Muscle of back (tissue), 11 donors: Measurements from ENCODE around the gene KLF15. TPM values are rescaled to one million over a fixed set of nuclear protein-coding genes. Genes with fewer than 3 reads are reported as not detected.
A peak's percentile ranks its signal among the peaks of the same experiment; 100 is the strongest.

Source experiments
- DNase-seq, 3 donors: peaks; one replicate each; pipeline versions ENCODE4 v3.0.0 to v3.0.0-alpha.2; 2013
- polyA plus RNA-seq, 10 donors: library from polyadenylated mRNA; unstranded; fragments of 120-200 nt; gene quantifications; one replicate each; pipeline ENCODE4 v1.2.1, GENCODE V29; 2013; ENCODE audit not compliant: insufficient read length in 10 of 10

KLF15 gene
- polyA plus RNA-seq, 10 donors, result 0.66 to 2.1 (median 1.1) TPM

DNA sequence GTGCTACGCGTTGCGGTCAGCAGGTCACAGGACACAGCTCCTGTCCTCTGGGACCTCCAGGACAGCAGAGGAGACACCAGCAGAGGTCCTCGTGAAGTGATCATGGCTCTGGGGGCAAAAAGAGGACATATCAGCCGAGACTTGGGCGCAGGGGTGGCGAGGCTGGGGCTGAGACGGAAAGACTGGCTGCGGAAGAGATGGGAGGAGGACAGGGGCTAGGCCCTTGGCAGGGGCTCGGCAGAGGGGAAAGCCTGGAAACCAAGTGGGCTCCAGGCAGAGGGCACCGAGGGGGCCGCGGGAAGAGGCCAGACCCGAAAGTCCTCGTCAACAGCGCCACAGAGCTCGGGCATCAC is 32.6 kb upstream of the KLF15 start:
- DNase-seq, result no peak

GRCh38 chr3:126389112-126389793 is 32.0 kb upstream of the KLF15 start:
- DNase-seq, result peak; percentile 64 to 90 (median 86)

GRCh38 chr3:126381966-126382365 is 24.8 kb upstream of the KLF15 start:
- no peak for DNase-seq

GRCh38 chr3:126380011-126380768 is 23.0 kb upstream of the KLF15 start:
- DNase-seq, result no peak

DNA sequence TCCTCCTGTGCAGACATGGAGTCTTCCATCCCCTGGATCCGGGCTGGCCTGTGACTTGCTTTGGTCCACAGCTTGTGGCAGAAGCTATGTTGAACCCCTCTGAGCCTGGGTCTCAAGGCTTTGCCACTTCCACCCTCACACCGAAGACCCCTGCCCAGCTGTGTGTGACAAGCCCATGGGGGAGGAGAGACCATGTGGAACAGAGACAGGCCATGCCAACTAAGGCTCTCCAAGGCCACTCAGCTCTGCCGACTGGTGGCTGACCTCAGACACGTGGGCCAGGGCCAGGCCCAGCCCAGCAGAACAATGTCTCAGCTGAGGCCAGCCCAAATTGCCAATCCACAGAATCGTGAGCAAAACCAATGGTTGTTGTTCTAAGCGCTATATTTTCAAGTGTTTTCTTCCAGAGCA is 21.1 kb upstream of the KLF15 start:
- no peak for DNase-seq

DNA sequence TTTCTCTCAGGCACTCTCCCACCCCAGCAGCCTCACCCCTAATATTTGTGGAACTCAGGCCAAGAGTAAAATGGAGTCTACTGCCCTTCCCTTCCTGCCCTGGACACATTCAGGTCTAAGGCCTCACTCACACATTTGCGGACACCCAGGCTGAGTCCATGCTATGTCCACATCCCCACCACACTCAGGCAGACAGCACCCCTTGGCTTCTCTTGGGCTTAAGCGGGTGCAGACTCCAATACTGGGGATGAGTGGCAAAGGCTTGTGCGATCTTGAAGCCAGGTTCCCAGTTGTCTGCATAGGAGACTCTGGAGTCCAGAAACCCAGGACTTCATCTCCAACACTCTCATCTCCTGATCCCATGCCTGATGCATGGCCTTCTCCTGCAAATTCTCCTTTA is 20.0 kb upstream of the KLF15 start:
- DNase-seq, result no peak

DNA sequence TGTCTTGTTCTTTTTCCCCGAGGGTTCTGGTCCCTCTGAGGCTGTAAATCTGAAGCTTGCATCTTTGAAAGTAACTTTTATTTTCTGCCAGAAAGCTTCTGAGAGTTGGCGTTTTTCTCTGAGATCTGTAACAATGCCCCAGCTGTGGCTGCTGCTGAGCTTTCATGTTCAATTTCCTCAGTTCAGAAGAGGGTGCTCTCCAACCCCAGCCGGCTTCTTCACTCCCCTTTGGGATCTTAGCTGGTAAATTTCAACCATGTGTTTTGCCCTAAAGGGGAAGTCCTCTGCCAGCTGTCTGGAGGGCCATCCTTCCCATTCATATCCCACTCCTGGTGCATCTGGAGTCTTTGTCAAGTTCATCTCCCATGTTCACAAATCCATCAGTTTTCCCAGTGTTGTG is 19.2 kb upstream of the KLF15 start:
- no peak for DNase-seq

- DNase-seq, result no peak
Measured at GRCh38 chr3:126375835-126376331, 18.7 kb upstream of the KLF15 start.

DNA sequence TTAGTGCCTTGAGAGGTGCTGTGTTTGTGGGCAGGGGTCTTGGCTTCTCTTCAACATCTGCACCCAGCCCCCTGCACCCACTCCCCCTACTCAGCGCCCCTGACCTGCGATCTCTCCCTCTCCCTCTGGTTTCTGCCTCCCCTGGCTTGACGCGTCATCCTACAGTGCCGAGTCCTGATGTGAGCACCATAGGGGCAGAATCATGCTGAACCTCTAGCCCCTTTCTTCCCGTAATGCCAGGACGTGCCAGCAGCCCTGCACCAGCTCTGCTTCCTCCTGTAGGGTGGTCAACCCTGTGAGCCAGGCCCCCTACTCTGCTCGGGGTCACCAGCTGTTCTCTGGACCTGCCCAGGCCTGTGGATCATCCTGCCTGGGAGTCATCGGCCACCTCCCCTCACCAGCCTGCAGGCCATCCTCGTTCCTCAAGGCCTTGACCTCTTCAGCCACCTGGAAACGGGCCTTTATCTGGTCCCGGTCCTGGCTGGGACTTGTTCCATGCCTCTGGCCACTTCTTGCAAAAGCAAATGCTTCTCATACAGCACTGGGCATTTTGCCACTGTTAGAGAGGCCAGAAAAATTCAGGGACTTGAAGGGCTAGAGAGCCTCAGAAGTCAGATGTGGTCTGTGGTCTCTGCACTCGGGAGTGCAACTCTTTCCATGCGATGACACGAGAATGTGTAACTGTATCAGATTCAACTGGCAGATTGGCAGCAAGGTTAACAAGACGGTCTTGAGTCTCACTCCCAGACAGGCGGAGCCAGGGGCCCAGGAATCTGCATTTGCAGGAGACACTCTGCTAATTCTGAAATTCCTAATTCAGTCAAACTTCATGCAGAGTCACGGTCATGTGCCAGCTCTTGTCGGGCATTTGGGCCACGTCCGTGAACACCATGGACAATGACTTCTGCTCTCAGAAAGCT is 16.7 kb upstream of the KLF15 start:
- no peak for DNase-seq

DNA sequence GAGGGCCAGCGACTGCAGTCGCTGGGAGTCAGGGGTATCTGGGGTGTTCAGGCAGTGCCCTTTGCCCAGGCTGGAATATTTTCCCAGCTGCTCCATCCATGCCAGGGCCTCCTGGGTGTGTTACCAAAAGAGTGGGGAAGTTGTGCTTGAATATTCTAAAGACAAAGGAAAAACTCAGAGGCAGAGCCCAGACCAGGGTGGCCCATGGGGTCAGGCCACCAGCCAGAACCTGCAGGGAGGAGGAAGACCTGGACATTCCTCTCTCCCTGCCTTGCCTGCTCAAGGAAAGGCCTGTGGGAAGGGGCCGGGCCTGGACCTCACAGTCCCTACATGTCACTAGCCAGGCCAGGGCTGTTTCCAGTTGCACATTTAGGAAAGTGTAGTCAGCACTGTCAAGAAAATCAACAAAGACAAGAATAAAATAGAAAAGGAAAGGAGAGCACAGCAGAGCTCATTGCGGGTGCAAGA is 16.0 kb upstream of the KLF15 start:
- DNase-seq, result no peak

GRCh38 chr3:126372413-126373145 is 15.4 kb upstream of the KLF15 start:
- DNase-seq, result no peak

DNA sequence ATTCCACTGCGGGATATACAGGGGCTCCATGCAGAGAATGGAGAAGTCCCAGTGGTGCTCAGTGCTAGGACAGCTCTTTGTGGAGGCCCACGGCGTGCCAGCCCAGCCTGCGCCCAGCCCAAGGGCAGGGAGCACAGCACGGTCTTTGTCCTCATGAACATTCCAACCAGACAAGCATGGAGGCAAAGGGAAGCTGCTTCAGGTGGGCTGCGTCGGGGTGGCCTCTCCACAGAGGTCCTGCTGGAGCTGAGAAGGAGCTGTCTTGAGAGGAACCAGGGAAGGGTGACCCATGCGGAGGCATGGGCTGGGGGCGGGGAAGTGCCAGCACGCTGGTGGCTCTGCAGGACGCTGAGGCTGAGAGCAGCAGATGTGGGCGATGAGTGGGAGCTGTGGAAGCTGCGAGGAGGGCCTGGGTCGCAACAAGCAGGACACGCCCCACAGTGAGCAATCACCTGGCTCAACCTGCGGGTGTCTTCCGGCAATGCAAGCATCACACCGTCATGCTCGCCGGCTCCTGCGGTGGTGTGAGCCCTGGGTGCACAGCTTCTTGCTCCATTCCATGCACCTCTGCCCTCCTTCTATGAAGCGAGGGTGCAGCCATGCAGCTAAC is 14.0 kb upstream of the KLF15 start:
- no peak for DNase-seq

GRCh38 chr3:126370606-126371005 is 13.4 kb upstream of the KLF15 start:
- DNase-seq, result no peak

GRCh38 chr3:126370055-126370454 is 12.8 kb upstream of the KLF15 start:
- DNase-seq, result no peak

- DNase-seq, result no peak
Measured at GRCh38 chr3:126369490-126369889, 12.3 kb upstream of the KLF15 start.

DNA sequence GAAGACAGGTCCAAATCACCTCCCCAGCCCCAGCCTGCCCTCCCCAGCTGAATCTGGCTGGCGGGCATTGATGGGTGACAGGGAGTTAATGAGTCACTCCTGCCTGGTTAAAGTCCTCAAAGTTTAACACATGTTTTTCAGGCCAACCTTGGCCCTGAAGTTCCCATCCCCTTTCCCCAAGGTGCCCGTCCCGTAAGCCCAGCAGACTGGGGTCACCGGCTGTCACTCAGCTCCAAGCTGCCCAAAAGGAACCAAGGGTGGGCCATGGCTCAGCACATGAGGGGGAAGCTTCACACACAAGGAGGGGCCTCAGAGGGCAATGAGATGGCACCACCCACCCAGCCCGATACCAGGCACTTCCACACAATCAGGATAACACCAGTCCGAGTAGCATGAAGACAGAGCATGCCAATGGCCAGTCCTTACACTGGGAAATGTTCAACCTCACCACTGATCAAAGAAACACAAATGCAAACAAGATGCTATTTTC is 10.2 kb upstream of the KLF15 start:
- DNase-seq, result no peak

GRCh38 chr3:126365351-126366277 is 8.4 kb upstream of the KLF15 start:
- no peak for DNase-seq

DNA sequence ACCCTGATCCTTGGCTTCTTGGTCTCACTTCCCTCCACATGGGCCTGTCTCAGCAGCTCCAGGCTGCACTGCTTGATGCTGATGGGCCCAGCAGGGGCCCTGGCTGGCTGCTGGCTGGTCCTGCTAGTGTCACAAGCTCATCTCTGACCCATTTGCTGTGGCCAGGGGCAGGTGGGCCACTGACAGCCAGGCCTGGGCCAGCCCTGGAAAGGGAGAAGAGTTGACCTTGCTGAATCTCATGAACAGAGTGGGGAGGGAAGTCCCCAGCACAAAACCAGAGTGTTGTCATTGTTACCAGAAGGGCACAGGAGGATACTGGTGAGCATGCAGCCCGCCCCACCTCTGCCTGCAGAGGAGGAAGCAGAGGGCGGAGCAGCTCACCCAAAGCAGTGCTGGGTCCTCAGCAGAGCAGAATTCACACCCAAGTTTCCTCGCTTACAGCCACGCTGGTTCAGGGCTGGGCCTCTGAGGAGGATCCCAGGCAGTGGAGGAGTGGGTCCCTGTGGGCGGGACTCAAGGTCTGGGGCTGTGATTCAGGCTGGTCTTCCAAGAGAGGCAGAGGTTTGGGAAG is 7.6 kb upstream of the KLF15 start:
- no peak for DNase-seq

- DNase-seq, result no peak
Measured at GRCh38 chr3:126364130-126364695, 7.0 kb upstream of the KLF15 start.
